ENCODE results near the gene C9.

GRCh38 chr5:39341896-39342295 is 22.4 kb downstream of the C9 start:
- TF ChIP-seq, protein P1, sequence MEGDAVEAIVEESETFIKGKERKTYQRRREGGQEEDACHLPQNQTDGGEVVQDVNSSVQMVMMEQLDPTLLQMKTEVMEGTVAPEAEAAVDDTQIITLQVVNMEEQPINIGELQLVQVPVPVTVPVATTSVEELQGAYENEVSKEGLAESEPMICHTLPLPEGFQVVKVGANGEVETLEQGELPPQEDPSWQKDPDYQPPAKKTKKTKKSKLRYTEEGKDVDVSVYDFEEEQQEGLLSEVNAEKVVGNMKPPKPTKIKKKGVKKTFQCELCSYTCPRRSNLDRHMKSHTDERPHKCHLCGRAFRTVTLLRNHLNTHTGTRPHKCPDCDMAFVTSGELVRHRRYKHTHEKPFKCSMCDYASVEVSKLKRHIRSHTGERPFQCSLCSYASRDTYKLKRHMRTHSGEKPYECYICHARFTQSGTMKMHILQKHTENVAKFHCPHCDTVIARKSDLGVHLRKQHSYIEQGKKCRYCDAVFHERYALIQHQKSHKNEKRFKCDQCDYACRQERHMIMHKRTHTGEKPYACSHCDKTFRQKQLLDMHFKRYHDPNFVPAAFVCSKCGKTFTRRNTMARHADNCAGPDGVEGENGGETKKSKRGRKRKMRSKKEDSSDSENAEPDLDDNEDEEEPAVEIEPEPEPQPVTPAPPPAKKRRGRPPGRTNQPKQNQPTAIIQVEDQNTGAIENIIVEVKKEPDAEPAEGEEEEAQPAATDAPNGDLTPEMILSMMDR (conservative IDR thresholded peaks at IDR 0.05; ENCODE audit: low read depth in 2 of 2), result no peak
- TF ChIP-seq EZH2phosphoT487 (IDR thresholded peaks at IDR 0.05; ENCODE audit: unreplicated experiment) (no peak), POLR2AphosphoS5 (IDR thresholded peaks at IDR 0.05; ENCODE audit: low read depth) (no peak), CREB1 (CRISPR knock-in tag; IDR thresholded peaks at IDR 0.05; ENCODE audit: low read depth) (no peak), EZH2 (IDR thresholded peaks at IDR 0.05; ENCODE audit: low read depth, unreplicated experiment) (no peak), NANOG (IDR thresholded peaks at IDR 0.05; ENCODE audit: borderline replicate concordance) (no peak), JUNB (IDR thresholded peaks at IDR 0.05; ENCODE audit: unreplicated experiment) (no peak), ZNF331 (CRISPR knock-in tag; IDR thresholded peaks at IDR 0.05; ENCODE audit: low read depth) (no peak), ZNF114 (CRISPR knock-in tag; IDR thresholded peaks at IDR 0.05) (no peak), STAT1 (IDR thresholded peaks at IDR 0.05; ENCODE audit: unreplicated experiment) (no peak), ZNF462 (CRISPR knock-in tag; IDR thresholded peaks at IDR 0.05) (no peak)
- TF ChIP-seq, protein P2, sequence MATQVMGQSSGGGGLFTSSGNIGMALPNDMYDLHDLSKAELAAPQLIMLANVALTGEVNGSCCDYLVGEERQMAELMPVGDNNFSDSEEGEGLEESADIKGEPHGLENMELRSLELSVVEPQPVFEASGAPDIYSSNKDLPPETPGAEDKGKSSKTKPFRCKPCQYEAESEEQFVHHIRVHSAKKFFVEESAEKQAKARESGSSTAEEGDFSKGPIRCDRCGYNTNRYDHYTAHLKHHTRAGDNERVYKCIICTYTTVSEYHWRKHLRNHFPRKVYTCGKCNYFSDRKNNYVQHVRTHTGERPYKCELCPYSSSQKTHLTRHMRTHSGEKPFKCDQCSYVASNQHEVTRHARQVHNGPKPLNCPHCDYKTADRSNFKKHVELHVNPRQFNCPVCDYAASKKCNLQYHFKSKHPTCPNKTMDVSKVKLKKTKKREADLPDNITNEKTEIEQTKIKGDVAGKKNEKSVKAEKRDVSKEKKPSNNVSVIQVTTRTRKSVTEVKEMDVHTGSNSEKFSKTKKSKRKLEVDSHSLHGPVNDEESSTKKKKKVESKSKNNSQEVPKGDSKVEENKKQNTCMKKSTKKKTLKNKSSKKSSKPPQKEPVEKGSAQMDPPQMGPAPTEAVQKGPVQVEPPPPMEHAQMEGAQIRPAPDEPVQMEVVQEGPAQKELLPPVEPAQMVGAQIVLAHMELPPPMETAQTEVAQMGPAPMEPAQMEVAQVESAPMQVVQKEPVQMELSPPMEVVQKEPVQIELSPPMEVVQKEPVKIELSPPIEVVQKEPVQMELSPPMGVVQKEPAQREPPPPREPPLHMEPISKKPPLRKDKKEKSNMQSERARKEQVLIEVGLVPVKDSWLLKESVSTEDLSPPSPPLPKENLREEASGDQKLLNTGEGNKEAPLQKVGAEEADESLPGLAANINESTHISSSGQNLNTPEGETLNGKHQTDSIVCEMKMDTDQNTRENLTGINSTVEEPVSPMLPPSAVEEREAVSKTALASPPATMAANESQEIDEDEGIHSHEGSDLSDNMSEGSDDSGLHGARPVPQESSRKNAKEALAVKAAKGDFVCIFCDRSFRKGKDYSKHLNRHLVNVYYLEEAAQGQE (IDR thresholded peaks at IDR 0.05; ENCODE audit: unreplicated experiment), result no peak
- TF ChIP-seq, protein P3, sequence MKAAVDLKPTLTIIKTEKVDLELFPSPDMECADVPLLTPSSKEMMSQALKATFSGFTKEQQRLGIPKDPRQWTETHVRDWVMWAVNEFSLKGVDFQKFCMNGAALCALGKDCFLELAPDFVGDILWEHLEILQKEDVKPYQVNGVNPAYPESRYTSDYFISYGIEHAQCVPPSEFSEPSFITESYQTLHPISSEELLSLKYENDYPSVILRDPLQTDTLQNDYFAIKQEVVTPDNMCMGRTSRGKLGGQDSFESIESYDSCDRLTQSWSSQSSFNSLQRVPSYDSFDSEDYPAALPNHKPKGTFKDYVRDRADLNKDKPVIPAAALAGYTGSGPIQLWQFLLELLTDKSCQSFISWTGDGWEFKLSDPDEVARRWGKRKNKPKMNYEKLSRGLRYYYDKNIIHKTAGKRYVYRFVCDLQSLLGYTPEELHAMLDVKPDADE (IDR thresholded peaks at IDR 0.05), result no peak

Measured in GM23338 (cell line).